GM23338 (cell line): Measurements from ENCODE around the gene CD247. TPM values are rescaled to one million over a fixed set of nuclear protein-coding genes. Genes with fewer than 3 reads are reported as not detected.

Experiments used
- ATAC-seq: fragments of 200-7000 bp; cut with Tn5 transposase; 3 replicates; pipeline ENCODE4 v1.9.1; 2020
- DNase-seq: peaks from one replicate; pipeline ENCODE4 v3.0.0-alpha.2; 2015; ENCODE audit warnings: low spot score
- H2AFZ ChIP-seq: fragments of 200-600 bp; sonication (generic); 2 replicates; pipeline ENCODE4 v1.8.0; 2016; ENCODE audit warnings: antibody characterized with exemption, mild to moderate bottlenecking, moderate library complexity
- H3F3A ChIP-seq: fragments of 200-600 bp; sonication (generic); replicated peaks from 2 replicates; pipeline ENCODE4 v1.8.0; 2017; ENCODE audit warnings: antibody characterized with exemption, mixed run types, low read depth
- H3K27ac ChIP-seq: fragments of 200-600 bp; sonication (generic); 2 replicates; pipeline ENCODE4 v1.6.1; 2016; ENCODE audit warnings: low read depth
- H3K27me3 ChIP-seq: fragments of 200-600 bp; sonication (generic); 2 replicates; pipeline ENCODE4 v1.8.0; 2016; ENCODE audit warnings: mild to moderate bottlenecking, mixed run types, moderate library complexity; ENCODE audit not compliant: insufficient read depth
- H3K36me3 ChIP-seq: fragments of 200-600 bp; sonication (generic); 2 replicates; pipeline ENCODE4 v1.8.0; 2016; ENCODE audit warnings: mild to moderate bottlenecking; ENCODE audit not compliant: insufficient read depth
- H3K4me1 ChIP-seq: fragments of 200-600 bp; sonication (generic); 2 replicates; pipeline ENCODE4 v1.8.0; 2016; ENCODE audit warnings: mild to moderate bottlenecking, moderate library complexity; ENCODE audit not compliant: insufficient read depth
- H3K4me2 ChIP-seq: fragments of 200-600 bp; sonication (generic); 2 replicates; pipeline ENCODE4 v1.7.1; 2017; ENCODE audit warnings: mixed run types
- H3K4me3 ChIP-seq: fragments of 200-600 bp; sonication (generic); 2 replicates; pipeline ENCODE4 v1.6.1; 2016; ENCODE audit warnings: mixed run types
- H3K79me2 ChIP-seq: fragments of 200-600 bp; sonication (generic); replicated peaks from 2 replicates; pipeline ENCODE4 v1.8.0; 2017; ENCODE audit warnings: mild to moderate bottlenecking; ENCODE audit not compliant: insufficient read depth
- H3K9me2 ChIP-seq: fragments of 200-600 bp; sonication (generic); 2 replicates; pipeline ENCODE4 v1.8.0; 2017; ENCODE audit not compliant: insufficient read depth
- H4K20me1 ChIP-seq: fragments of 200-600 bp; sonication (generic); replicated peaks from 2 replicates; pipeline ENCODE4 v1.8.0; 2017; ENCODE audit warnings: mild to moderate bottlenecking; ENCODE audit not compliant: insufficient read depth
- H3K27ac Mint-ChIP-seq: 2 replicates; pipeline ENCODE4 v1.8.0; 2020; ENCODE audit warnings: inconsistent platforms, mild to moderate bottlenecking, moderate library complexity, mixed read lengths
- H3K27me3 Mint-ChIP-seq: 3 replicates; pipeline ENCODE4 v1.8.0; 2022; ENCODE audit warnings: low read depth, mild to moderate bottlenecking, moderate library complexity, mixed read lengths, inconsistent platforms; ENCODE audit not compliant: insufficient read depth, poor library complexity
- H3K36me3 Mint-ChIP-seq: 3 replicates; pipeline ENCODE4 v1.8.0; 2021; ENCODE audit warnings: low read depth, mild to moderate bottlenecking, inconsistent platforms, moderate library complexity, mixed read lengths
- H3K4me1 Mint-ChIP-seq: 3 replicates; pipeline ENCODE4 v1.8.0; 2020; ENCODE audit warnings: mild to moderate bottlenecking, inconsistent platforms, mixed read lengths
- H3K4me3 Mint-ChIP-seq: 3 replicates; pipeline ENCODE4 v1.8.0; 2021; ENCODE audit warnings: moderate library complexity, mild to moderate bottlenecking, inconsistent platforms, mixed read lengths
- H3K9me3 Mint-ChIP-seq: 3 replicates; pipeline ENCODE4 v1.8.0; 2020; ENCODE audit warnings: moderate library complexity, mild to moderate bottlenecking, inconsistent platforms, mixed read lengths
- CREB1 ChIP-seq: fragments of 250-450 bp; sonication (Bioruptor Pico); IDR thresholded peaks from 2 replicates; pipeline ENCODE4 v1.5.0; 2020; ENCODE audit warnings: low read depth, mild to moderate bottlenecking, moderate library complexity
- EZH2phosphoT487 ChIP-seq: fragments of 200-600 bp; sonication (generic); IDR thresholded peaks from one replicate; pipeline ENCODE4 v1.8.1; 2018; ENCODE audit warnings: antibody characterized with exemption; ENCODE audit not compliant: unreplicated experiment
- NANOG ChIP-seq: IDR thresholded peaks from 2 replicates; pipeline ENCODE4 v1.6.1; 2016; ENCODE audit warnings: antibody characterized with exemption, borderline replicate concordance
- STAT1 ChIP-seq: IDR thresholded peaks from one replicate; pipeline ENCODE4 v1.6.1; 2016; ENCODE audit warnings: antibody characterized with exemption; ENCODE audit not compliant: unreplicated experiment
- ZNF331 ChIP-seq: fragments of 250-450 bp; sonication (Bioruptor Pico); IDR thresholded peaks from 2 replicates; pipeline ENCODE4 v1.5.0; 2020; ENCODE audit warnings: low read depth, mild to moderate bottlenecking, moderate library complexity
- polyA plus RNA-seq: library from polyadenylated mRNA; unstranded; fragments of >200 nt; fragmentation: Nextera tagmentation; extraction: Ambion mirVana; gene quantifications from 2 replicates; pipeline ENCODE4 v1.2.1, GENCODE V29; 2016
- total RNA-seq: library from RNA; depleted of rRNA; stranded (reverse); fragments of >200 nt; shearing (Covaris generic); gene quantifications from 2 replicates; pipeline ENCODE4 v1.2.3, GENCODE V29; 2014
- TF ChIP-seq, protein P1 (sequence below): fragments of 250-450 bp; sonication (Bioruptor Pico); IDR thresholded peaks from 2 replicates; pipeline ENCODE4 v1.5.0; 2020; ENCODE audit warnings: mild to moderate bottlenecking, moderate library complexity
- TF ChIP-seq, protein P2 (sequence below): IDR thresholded peaks from 2 replicates; pipeline ENCODE4 v1.6.1; 2016; ENCODE audit warnings: antibody characterized with exemption

CD247 gene
- total and polyA plus RNA-seq, 2 experiments from 2014 or later: 1.2 to 1.4 TPM

- TF ChIP-seq STAT1: no peak
- TF ChIP-seq, protein P1, sequence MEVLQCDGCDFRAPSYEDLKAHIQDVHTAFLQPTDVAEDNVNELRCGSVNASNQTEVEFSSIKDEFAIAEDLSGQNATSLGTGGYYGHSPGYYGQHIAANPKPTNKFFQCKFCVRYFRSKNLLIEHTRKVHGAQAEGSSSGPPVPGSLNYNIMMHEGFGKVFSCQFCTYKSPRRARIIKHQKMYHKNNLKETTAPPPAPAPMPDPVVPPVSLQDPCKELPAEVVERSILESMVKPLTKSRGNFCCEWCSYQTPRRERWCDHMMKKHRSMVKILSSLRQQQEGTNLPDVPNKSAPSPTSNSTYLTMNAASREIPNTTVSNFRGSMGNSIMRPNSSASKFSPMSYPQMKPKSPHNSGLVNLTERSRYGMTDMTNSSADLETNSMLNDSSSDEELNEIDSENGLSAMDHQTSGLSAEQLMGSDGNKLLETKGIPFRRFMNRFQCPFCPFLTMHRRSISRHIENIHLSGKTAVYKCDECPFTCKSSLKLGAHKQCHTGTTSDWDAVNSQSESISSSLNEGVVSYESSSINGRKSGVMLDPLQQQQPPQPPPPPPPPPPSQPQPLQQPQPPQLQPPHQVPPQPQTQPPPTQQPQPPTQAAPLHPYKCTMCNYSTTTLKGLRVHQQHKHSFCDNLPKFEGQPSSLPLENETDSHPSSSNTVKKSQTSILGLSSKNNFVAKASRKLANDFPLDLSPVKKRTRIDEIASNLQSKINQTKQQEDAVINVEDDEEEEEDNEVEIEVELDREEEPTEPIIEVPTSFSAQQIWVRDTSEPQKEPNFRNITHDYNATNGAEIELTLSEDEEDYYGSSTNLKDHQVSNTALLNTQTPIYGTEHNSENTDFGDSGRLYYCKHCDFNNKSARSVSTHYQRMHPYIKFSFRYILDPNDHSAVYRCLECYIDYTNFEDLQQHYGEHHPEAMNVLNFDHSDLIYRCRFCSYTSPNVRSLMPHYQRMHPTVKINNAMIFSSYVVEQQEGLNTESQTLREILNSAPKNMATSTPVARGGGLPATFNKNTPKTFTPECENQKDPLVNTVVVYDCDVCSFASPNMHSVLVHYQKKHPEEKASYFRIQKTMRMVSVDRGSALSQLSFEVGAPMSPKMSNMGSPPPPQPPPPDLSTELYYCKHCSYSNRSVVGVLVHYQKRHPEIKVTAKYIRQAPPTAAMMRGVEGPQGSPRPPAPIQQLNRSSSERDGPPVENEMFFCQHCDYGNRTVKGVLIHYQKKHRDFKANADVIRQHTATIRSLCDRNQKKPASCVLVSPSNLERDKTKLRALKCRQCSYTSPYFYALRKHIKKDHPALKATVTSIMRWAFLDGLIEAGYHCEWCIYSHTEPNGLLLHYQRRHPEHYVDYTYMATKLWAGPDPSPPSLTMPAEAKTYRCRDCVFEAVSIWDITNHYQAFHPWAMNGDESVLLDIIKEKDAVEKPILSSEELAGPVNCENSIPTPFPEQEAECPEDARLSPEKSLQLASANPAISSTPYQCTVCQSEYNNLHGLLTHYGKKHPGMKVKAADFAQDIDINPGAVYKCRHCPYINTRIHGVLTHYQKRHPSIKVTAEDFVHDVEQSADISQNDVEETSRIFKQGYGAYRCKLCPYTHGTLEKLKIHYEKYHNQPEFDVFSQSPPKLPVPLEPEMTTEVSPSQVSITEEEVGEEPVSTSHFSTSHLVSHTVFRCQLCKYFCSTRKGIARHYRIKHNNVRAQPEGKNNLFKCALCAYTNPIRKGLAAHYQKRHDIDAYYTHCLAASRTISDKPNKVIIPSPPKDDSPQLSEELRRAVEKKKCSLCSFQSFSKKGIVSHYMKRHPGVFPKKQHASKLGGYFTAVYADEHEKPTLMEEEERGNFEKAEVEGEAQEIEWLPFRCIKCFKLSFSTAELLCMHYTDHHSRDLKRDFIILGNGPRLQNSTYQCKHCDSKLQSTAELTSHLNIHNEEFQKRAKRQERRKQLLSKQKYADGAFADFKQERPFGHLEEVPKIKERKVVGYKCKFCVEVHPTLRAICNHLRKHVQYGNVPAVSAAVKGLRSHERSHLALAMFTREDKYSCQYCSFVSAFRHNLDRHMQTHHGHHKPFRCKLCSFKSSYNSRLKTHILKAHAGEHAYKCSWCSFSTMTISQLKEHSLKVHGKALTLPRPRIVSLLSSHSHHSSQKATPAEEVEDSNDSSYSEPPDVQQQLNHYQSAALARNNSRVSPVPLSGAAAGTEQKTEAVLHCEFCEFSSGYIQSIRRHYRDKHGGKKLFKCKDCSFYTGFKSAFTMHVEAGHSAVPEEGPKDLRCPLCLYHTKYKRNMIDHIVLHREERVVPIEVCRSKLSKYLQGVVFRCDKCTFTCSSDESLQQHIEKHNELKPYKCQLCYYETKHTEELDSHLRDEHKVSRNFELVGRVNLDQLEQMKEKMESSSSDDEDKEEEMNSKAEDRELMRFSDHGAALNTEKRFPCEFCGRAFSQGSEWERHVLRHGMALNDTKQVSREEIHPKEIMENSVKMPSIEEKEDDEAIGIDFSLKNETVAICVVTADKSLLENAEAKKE: no peak
Measured at GRCh38 chr1:167465018-167465417, 53.3 kb downstream of the CD247 start (continued).

- no peak overlapping the region for H3K4me2 ChIP-seq
- ATAC-seq (no peak), DNase-seq (no peak)
- Mint-ChIP-seq H3K27me3 (peaks cover 2% of the 10 kb centered on the region), H3K4me3 (no peak overlapping the region), H3K4me1 (peaks cover 37% of the 10 kb centered on the region), H3K9me3 (no peaks in the 10 kb centered on the region), H3K27ac (no peak overlapping the region), H3K36me3 (no peaks in the 10 kb centered on the region)
- H3K79me2 ChIP-seq: no peaks in the 10 kb centered on the region
- no peaks in the 10 kb centered on the region for H3K9me2 ChIP-seq
- H4K20me1 ChIP-seq: no peaks in the 10 kb centered on the region
- no peak overlapping the region for H3K4me3 ChIP-seq
- H3K27ac ChIP-seq: no peak overlapping the region
- no peak overlapping the region for H2AFZ ChIP-seq
- no peaks in the 10 kb centered on the region for H3F3A ChIP-seq
- no peaks in the 10 kb centered on the region for H3K27me3 ChIP-seq
- peaks cover 12% of the 10 kb centered on the region for H3K4me1 ChIP-seq
- H3K36me3 ChIP-seq: no peaks in the 10 kb centered on the region
- TF ChIP-seq EZH2phosphoT487 (no peak), STAT1 (no peak), ZNF331 (no peak), NANOG (no peak), CREB1 (CRISPR knock-in tag) (no peak)
- TF ChIP-seq, protein P1: no peak
- TF ChIP-seq, protein P2, sequence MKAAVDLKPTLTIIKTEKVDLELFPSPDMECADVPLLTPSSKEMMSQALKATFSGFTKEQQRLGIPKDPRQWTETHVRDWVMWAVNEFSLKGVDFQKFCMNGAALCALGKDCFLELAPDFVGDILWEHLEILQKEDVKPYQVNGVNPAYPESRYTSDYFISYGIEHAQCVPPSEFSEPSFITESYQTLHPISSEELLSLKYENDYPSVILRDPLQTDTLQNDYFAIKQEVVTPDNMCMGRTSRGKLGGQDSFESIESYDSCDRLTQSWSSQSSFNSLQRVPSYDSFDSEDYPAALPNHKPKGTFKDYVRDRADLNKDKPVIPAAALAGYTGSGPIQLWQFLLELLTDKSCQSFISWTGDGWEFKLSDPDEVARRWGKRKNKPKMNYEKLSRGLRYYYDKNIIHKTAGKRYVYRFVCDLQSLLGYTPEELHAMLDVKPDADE: no peak
Measured at GRCh38 chr1:167463875-167464575, 54.3 kb downstream of the CD247 start.
